Neural progenitor cell (in vitro differentiated cells): ENCODE measurements around the gene ALDH1A3.

Experiments used
- EZH2phosphoT487 ChIP-seq: fragments of 200-600 bp; sonication (generic); IDR thresholded peaks from 2 replicates; pipeline ENCODE4 v1.6.1; 2017; ENCODE audit warnings: antibody characterized with exemption
- TF ChIP-seq, protein P1 (sequence below): fragments of 200-600 bp; sonication (generic); IDR thresholded peaks from 2 replicates; pipeline ENCODE4 v1.5.1; 2017; ENCODE audit warnings: antibody characterized with exemption, mild to moderate bottlenecking

DNA sequence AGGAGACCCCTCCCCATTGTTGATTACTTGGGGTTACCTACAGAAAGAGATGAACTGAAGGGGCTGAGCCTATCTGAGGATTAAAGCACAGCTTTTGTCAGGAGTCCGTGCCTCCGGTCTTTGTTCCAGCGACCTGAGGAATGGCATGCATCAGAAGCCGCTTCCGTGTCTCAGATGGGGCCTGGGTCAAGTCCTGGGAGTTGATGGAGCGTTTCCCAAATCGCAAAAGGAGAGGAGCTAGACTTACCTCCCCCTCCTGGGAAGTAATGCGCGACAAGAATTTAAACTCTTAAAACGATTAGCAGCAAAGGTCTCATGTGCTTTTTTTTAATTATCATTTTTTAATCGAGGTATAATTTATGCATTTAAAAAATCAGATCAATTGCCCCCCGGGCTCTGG is 983 bp upstream of the ALDH1A3 start:
- TF ChIP-seq, protein P1, sequence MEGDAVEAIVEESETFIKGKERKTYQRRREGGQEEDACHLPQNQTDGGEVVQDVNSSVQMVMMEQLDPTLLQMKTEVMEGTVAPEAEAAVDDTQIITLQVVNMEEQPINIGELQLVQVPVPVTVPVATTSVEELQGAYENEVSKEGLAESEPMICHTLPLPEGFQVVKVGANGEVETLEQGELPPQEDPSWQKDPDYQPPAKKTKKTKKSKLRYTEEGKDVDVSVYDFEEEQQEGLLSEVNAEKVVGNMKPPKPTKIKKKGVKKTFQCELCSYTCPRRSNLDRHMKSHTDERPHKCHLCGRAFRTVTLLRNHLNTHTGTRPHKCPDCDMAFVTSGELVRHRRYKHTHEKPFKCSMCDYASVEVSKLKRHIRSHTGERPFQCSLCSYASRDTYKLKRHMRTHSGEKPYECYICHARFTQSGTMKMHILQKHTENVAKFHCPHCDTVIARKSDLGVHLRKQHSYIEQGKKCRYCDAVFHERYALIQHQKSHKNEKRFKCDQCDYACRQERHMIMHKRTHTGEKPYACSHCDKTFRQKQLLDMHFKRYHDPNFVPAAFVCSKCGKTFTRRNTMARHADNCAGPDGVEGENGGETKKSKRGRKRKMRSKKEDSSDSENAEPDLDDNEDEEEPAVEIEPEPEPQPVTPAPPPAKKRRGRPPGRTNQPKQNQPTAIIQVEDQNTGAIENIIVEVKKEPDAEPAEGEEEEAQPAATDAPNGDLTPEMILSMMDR: no peak
- peak; percentile 10 for TF ChIP-seq EZH2phosphoT487
